Common myeloid progenitor, CD34-positive (primary cell): ENCODE data around the gene ABL2.

ENCODE experiments used
- CTCF ChIA-PET: fragments of 350-600 bp; sonication (Branson Sonifier 250); formaldehyde crosslinking; loops from one replicate; lab custom pipeline; 2021; ENCODE audit warnings: antibody characterized with exemption; lab: Charles Lee
- POLR2A ChIA-PET: fragments of 350-600 bp; sonication (Branson Sonifier 250); formaldehyde crosslinking; loops from one replicate; lab custom pipeline; 2021; ENCODE audit warnings: antibody characterized with exemption; lab: Charles Lee
- DNase-seq, 3 donors: peaks; one replicate each; pipeline versions ENCODE4 v3.0.0 to v3.0.0-alpha.2; 2013
- H3K27ac ChIP-seq, 2 experiments: 1 replicate in 1 of 2; 2 replicates in 1 of 2; pipeline ENCODE4 v1.7.0; 2013; ENCODE audit warnings: inconsistent platforms in 2 of 2, low read length in 2 of 2, mild to moderate bottlenecking in 2 of 2, low read depth in 1 of 2, moderate library complexity in 1 of 2; ENCODE audit not compliant: severe bottlenecking in 2 of 2, insufficient read depth in 1 of 2, poor library complexity in 1 of 2
- H3K27me3 ChIP-seq, 5 experiments: replicated peaks in 2 of 5; 1 replicate in 3 of 5; 2 replicates in 2 of 5; pipeline versions ENCODE4 v1.6.1 to v1.7.0; 2013; ENCODE audit warnings: low read length in 4 of 5, mild to moderate bottlenecking in 2 of 5, moderate library complexity in 2 of 5, inconsistent platforms in 1 of 5; ENCODE audit not compliant: insufficient read depth in 5 of 5, control insufficient read depth in 4 of 5
- H3K36me3 ChIP-seq, 4 experiments: 1 replicate in 2 of 4; 2 replicates in 2 of 4; pipeline versions ENCODE4 v1.6.1 to v1.7.0; 2013; ENCODE audit warnings: low read length in 3 of 4, control low read depth in 1 of 4, mild to moderate bottlenecking in 1 of 4; ENCODE audit not compliant: control insufficient read depth in 4 of 4, insufficient read depth in 4 of 4
- H3K4me1 ChIP-seq, 4 experiments: 1 replicate in 3 of 4; 2 replicates in 1 of 4; pipeline versions ENCODE4 v1.6.1 to v1.7.1; 2013; ENCODE audit warnings: low read length in 3 of 4, mild to moderate bottlenecking in 3 of 4, control low read depth in 1 of 4, inconsistent platforms in 1 of 4, moderate library complexity in 1 of 4; ENCODE audit not compliant: control insufficient read depth in 4 of 4, insufficient read depth in 4 of 4; ENCODE audit errors: control extremely low read depth in 1 of 4
- H3K4me3 ChIP-seq, 7 experiments: 1 replicate in 4 of 7; 2 replicates in 3 of 7; pipeline versions ENCODE4 v1.5.1 to v1.7.0; 2013; ENCODE audit warnings: mild to moderate bottlenecking in 7 of 7, low read length in 6 of 7, moderate library complexity in 6 of 7, inconsistent platforms in 2 of 7, low read depth in 2 of 7, control low read depth in 1 of 7; ENCODE audit not compliant: insufficient read depth in 4 of 7, control insufficient read depth in 1 of 7; ENCODE audit errors: extremely low read depth in 1 of 7
- H3K9me3 ChIP-seq, 5 experiments: 1 replicate in 4 of 5; 2 replicates in 1 of 5; pipeline versions ENCODE4 v1.6.1 to v1.7.1; 2013; ENCODE audit warnings: low read length in 4 of 5, mild to moderate bottlenecking in 2 of 5, inconsistent platforms in 1 of 5, low read depth in 1 of 5, moderate library complexity in 1 of 5; ENCODE audit not compliant: control insufficient read depth in 4 of 5, insufficient read depth in 2 of 5; ENCODE audit errors: control extremely low read depth in 1 of 5
- WGBS: methylation state at CpG from one replicate; pipeline ENCODE4 v1.1.5; 2013; ENCODE audit not compliant: insufficient coverage; 5-methylcytosine and 5-hydroxymethylcytosine counted together

Gene ABL2

DNA sequence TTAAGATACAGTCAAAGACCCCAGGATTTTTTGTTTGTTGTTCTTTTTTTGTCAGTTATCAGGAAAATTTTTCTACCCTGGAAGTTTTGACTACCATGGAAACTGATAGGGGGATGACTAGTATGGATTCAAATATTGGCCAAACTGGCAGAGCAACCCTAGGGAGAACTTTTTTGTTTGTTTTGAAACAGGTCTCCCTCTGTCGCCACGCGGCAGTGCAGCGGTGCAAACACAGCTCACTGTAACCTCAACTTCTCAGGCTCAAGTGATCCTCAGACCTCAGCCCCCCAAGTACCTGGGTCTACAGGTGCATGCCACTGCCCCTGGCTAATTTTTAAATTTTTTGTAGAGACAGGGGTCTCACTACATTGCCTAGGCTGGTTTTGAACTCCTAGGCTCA lies 101.0 kb downstream of the ABL2 start:
- H3K9me3 ChIP-seq, result no peaks in the 10 kb centered on the region
- no CpG with 5 or more reads among the region's 4 CpGs for WGBS
- H3K4me3 ChIP-seq, result no peak overlapping the region
- H3K36me3 ChIP-seq, result peaks cover 2 to 13% (median 5%) of the 10 kb centered on the region in 4 experiments
- DNase-seq, result no peak
- CTCF ChIA-PET, result interaction anchor here (0.6 to 0.7 kb wide), 2 partner anchors 11 to 29 kb away, joined by 4 read pairs; no protein-coding TSS in a partner anchor
- POLR2A ChIA-PET, result interaction anchor here (0.7 kb wide), 1 partner anchor 1072 kb away, joined by 3 read pairs; no protein-coding TSS in a partner anchor
- no peak overlapping the region for H3K27ac ChIP-seq
- H3K4me1 ChIP-seq, result peaks cover 0 to 10% (median 4%) of the 10 kb centered on the region in 4 experiments
- no peaks in the 10 kb centered on the region for H3K27me3 ChIP-seq

DNA sequence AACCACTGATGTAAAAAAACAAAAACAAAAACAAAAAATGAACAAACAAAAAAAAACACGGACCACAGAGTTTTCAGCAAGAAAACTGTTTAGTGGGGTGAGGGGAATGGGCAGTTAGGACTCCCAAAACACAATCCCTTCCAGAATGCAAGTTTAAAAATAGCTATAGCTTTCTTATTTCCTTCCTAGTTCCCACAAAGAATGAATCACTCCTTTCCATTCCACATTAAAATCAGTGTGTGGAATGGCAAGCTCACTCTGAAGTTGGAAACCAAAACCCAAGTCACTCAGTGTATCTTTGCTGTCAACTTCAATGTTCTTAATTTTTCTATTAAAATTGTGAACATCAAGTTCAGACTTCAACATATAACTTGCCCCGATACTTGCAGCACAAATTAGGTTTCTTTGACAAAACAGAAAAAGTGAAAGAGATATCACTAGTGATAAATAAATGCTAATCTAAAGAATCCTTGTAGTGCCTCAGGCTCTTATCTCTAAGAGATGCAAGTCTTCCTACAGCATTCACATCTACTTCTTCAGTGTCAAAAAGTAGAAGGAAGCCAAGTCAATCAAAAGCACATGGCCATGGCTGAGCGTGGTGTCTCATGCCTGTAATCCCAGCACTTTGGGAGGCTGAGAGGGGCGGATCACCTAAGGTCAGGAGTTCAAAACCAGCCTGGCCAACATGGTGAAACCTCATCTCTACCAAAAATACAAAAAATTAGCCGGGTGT lies 102.1 kb downstream of the ABL2 start:
- Histone ChIP-seq H3K27me3 (no peaks in the 10 kb centered on the region), H3K27ac (no peak overlapping the region), H3K36me3 (peaks cover 2 to 13% (median 5%) of the 10 kb centered on the region in 4 experiments), H3K9me3 (no peaks in the 10 kb centered on the region), H3K4me1 (peaks cover 0 to 10% (median 4%) of the 10 kb centered on the region in 4 experiments), H3K4me3 (no peak overlapping the region)
- ChIA-PET CTCF (interaction anchor here (0.6 to 1.7 kb wide), 2 partner anchors 22 to 170 kb away, joined by 3 to 6 read pairs; no protein-coding TSS in a partner anchor), POLR2A (no interaction called here)
- 100% methylated on average over 3 of the region's 5 CpGs for WGBS
- DNase-seq, result no peak

DNA sequence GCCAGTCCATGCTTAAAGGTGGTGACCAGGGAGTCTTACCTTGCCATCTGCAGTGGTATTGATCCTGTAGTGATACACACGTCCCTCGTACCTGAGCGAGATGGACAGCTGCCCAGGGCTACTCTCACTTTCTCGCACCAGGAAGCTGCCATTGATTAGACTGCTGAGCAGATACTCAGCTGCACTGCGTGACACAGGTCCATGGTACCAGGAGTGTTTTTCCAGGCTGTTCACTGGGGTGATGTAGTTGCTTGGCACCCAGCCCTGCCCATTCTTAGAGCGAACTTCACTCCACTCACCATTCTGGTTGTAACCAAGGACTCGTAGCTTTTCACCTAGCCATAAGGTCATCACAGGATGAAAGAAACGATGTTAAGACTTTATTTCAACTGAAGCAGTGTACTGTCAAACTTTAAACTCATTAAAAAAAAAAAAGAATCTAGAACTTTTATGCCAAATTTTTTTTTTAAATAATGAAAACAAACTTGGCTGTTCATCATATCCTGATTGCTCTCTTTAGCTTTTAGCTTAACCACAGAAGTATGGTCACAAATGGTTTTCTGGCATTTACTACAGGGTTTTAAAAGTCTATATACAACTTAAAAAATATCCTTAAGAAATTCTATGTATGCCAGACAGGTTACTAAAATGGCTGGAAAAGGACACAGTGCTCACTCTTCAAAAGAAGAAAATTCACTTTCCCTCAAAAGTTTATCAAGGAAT lies 103.0 kb downstream of the ABL2 start:
- no peaks in the 10 kb centered on the region for H3K27me3 ChIP-seq
- peak overlapping the region in 1 of 2 experiments; percentile 2 for H3K27ac ChIP-seq
- peaks cover 2 to 14% (median 5%) of the 10 kb centered on the region in 4 experiments for H3K36me3 ChIP-seq
- ChIA-PET CTCF (interaction anchor here (0.8 to 1.7 kb wide), 7 partner anchors 12 to 244 kb away, joined by 3 to 6 read pairs (median 4); partner anchors contain the start of gene SOAT1), POLR2A (no interaction called here)
- 100% methylated on average over 8 of the region's 8 CpGs for WGBS
- H3K4me1 ChIP-seq, result peaks cover 0 to 10% (median 4%) of the 10 kb centered on the region in 4 experiments
- no peak for DNase-seq
- no peak overlapping the region for H3K4me3 ChIP-seq
- no peaks in the 10 kb centered on the region for H3K9me3 ChIP-seq

DNA sequence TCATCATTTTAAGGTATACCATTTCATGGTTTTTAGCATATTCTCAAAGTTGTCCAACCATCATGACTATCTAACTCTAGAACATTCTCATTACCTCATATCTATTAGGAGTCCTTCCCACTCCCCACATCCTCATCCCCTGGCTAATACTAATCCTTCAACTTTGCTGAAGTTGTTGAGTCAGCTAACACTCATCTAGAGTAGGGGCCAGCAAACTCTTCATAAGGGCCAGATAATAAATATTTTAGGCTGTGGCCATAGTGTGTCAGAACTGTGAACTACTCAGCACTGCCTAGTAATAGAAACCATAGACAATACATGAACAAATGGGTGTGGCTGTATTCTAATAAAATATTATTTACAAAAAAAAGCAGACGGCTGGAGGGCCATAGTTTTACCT lies 104.6 kb downstream of the ABL2 start:
- ChIA-PET CTCF (no interaction called here), POLR2A (no interaction called here)
- Histone ChIP-seq H3K27me3 (no peaks in the 10 kb centered on the region), H3K4me1 (peaks cover 0 to 8% (median 2%) of the 10 kb centered on the region in 4 experiments), H3K27ac (no peak overlapping the region), H3K9me3 (no peaks in the 10 kb centered on the region), H3K36me3 (peaks cover 2 to 21% (median 8%) of the 10 kb centered on the region in 4 experiments), H3K4me3 (no peak overlapping the region)
- WGBS, result no CpG with 5 or more reads among the region's 1 CpG
- no peak for DNase-seq

DNA sequence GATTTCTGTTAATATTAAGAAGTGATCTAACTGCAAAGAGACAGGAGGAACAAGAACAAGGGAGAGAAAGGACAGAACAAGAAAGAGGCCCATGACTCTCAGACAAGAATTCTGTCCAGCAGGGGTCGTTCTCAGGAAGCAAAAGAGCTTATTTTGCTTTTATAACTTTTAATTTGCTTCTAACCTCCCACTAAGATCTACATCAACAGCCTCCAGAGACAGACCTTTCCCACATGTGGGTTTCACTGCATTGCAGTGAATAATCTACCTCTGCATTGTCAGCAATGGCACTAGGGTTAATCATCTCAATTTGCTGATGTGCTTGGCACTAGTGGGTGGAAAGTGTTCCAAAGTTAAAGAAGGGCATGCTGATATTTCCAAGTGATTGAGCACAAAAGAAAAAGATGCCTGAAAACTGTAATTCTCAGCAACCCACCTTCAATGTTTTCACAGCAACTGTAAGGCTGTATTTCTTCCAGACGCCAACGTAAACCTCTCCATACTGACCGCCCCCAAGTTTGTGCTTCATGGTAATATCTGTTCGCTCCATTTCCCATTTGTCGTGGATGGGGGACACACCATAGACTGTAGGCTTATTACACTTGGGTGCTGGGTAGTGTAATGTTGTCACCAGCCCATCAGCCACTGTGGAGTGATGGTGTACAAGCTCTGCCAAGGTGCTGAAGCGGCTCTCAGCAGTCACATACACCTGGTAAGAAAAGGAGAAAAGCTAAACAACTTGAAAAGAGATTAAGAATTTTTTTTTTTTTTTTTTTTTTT lies 108.1 kb downstream of the ABL2 start:
- CTCF ChIA-PET, result interaction anchor here (0.7 to 5.4 kb wide), 23 partner anchors 9 to 249 kb away, joined by 3 to 45 read pairs (median 5); partner anchors contain the start of gene SOAT1
- Histone ChIP-seq H3K4me1 (no peaks in the 10 kb centered on the region), H3K9me3 (no peaks in the 10 kb centered on the region), H3K4me3 (no peak overlapping the region), H3K36me3 (peaks cover 5 to 42% (median 18%) of the 10 kb centered on the region in 4 experiments), H3K27ac (no peak overlapping the region), H3K27me3 (no peaks in the 10 kb centered on the region)
- WGBS, result 94% methylated on average over 3 of the region's 7 CpGs
- POLR2A ChIA-PET, result interaction anchor here (0.6 kb wide), 1 partner anchor 513 kb away, joined by 3 read pairs; no protein-coding TSS in a partner anchor
- DNase-seq, result peak; percentile 52 to 75 (median 66)

DNA sequence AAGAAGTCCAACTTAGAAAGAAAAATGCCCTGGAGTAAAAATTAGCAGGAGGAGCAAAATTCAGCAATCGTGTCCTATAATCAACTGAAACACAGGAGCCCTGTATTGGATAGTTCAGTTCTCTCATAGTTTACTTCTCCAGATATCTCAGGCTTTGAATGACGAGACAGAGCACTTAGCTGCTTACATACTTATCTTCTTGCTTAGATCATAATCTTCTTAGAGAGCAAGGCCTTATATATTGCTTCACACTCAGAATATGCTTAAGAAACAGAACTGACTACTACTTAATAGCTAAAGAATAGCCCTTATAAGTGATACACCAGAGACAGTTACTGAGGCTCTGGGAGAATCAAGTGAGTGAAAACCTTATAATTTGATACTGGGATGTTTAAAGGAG lies 108.7 kb downstream of the ABL2 start:
- H3K4me1 ChIP-seq, result no peaks in the 10 kb centered on the region
- WGBS, result 100% methylated on average over 1 of the region's 2 CpGs
- no peak overlapping the region for H3K4me3 ChIP-seq
- DNase-seq, result no peak
- ChIA-PET POLR2A (interaction anchor here (0.6 kb wide), 4 partner anchors 17 to 512 kb away, joined by 3 to 4 read pairs (median 3); partner anchors contain the start of gene SOAT1), CTCF (interaction anchor here (0.7 to 5.4 kb wide), 25 partner anchors 8 to 250 kb away, joined by 3 to 45 read pairs (median 5); partner anchors contain the start of gene SOAT1)
- no peak overlapping the region for H3K27ac ChIP-seq
- no peaks in the 10 kb centered on the region for H3K9me3 ChIP-seq
- peaks cover 2 to 37% (median 16%) of the 10 kb centered on the region in 4 experiments for H3K36me3 ChIP-seq
- no peaks in the 10 kb centered on the region for H3K27me3 ChIP-seq
